ENCODE data around the gene ITGB7.
A peak's percentile ranks its signal among the peaks of the same experiment; 100 is the strongest.

ITGB7 gene

GRCh38 chr12:53251477-53252348 lies 44.7 kb upstream of the ITGB7 start:
- peak overlapping the region; percentile 84 for H3K4me3 ChIP-seq (replicated peaks; ENCODE audit: low read depth, low read length)
- no peak for DNase-seq (ENCODE audit: extremely low read depth, low read depth)
- TF ChIP-seq, protein P1, sequence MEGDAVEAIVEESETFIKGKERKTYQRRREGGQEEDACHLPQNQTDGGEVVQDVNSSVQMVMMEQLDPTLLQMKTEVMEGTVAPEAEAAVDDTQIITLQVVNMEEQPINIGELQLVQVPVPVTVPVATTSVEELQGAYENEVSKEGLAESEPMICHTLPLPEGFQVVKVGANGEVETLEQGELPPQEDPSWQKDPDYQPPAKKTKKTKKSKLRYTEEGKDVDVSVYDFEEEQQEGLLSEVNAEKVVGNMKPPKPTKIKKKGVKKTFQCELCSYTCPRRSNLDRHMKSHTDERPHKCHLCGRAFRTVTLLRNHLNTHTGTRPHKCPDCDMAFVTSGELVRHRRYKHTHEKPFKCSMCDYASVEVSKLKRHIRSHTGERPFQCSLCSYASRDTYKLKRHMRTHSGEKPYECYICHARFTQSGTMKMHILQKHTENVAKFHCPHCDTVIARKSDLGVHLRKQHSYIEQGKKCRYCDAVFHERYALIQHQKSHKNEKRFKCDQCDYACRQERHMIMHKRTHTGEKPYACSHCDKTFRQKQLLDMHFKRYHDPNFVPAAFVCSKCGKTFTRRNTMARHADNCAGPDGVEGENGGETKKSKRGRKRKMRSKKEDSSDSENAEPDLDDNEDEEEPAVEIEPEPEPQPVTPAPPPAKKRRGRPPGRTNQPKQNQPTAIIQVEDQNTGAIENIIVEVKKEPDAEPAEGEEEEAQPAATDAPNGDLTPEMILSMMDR (IDR thresholded peaks at IDR 0.05; ENCODE audit: low read depth, low read length, missing control alignments), result peak; percentile 40

GRCh38 chr12:53245286-53245685 lies 38.2 kb upstream of the ITGB7 start:
- H3K4me3 ChIP-seq (replicated peaks; ENCODE audit: low read depth, low read length), result no peak overlapping the region
- TF ChIP-seq, protein P1 (IDR thresholded peaks at IDR 0.05; ENCODE audit: low read depth, low read length, missing control alignments), result no peak
- DNase-seq (ENCODE audit: extremely low read depth, low read depth), result no peak

GRCh38 chr12:53244337-53244736 lies 37.3 kb upstream of the ITGB7 start:
- no peak overlapping the region for H3K4me3 ChIP-seq (replicated peaks; ENCODE audit: low read depth, low read length)
- no peak for DNase-seq (ENCODE audit: extremely low read depth, low read depth)
- TF ChIP-seq, protein P1 (IDR thresholded peaks at IDR 0.05; ENCODE audit: low read depth, low read length, missing control alignments), result no peak

GRCh38 chr12:53241623-53242412 lies 34.8 kb upstream of the ITGB7 start:
- H3K4me3 ChIP-seq (replicated peaks; ENCODE audit: low read depth, low read length), result no peak overlapping the region
- DNase-seq (ENCODE audit: extremely low read depth, low read depth), result no peak
- TF ChIP-seq, protein P1 (IDR thresholded peaks at IDR 0.05; ENCODE audit: low read depth, low read length, missing control alignments), result no peak

GRCh38 chr12:53239643-53240258 lies 32.7 kb upstream of the ITGB7 start:
- DNase-seq (ENCODE audit: extremely low read depth, low read depth), result no peak
- TF ChIP-seq, protein P1 (IDR thresholded peaks at IDR 0.05; ENCODE audit: low read depth, low read length, missing control alignments), result no peak
- no peak overlapping the region for H3K4me3 ChIP-seq (replicated peaks; ENCODE audit: low read depth, low read length)

DNA sequence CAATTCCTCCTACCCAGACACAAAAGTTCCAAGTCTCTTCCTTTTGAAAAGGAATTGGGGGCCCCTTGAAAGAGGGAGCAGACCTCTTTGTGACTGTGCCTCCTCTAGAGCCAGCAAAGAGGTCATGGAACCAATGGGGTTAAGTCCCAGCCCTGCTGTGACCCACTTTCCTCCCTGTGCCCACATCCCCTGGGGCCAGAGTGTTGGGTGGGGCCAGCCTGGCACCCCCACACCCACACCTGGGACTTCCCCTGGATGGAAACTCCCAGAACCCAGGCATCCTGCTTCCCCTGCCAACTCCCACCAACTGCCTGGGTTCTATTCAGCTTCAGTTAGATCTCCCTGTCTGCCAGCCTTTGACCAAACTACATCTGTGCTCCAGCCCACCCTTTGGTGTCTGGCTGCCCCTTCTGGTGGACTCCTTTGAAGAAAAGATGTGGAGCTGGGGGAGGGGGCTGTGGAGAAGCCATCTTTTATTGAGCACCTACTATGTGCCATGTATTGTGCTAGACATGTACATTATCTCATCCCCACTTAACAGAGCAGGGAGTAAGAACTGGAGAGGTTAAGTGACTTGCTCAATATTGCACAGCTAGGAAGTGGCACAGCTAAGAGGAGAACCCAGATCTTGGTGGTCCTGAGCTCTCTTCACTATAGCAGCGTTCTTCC lies 29.5 kb upstream of the ITGB7 start:
- no peak for DNase-seq (ENCODE audit: extremely low read depth, low read depth)
- TF ChIP-seq, protein P1 (IDR thresholded peaks at IDR 0.05; ENCODE audit: low read depth, low read length, missing control alignments), result no peak
- no peak overlapping the region for H3K4me3 ChIP-seq (replicated peaks; ENCODE audit: low read depth, low read length)

All from HFF-Myc (cell line).